ENCODE data around the gene TEX47. TPM values are rescaled to one million over a fixed set of nuclear protein-coding genes. Genes with fewer than 3 reads are reported as not detected.
A peak's percentile ranks its signal among the peaks of the same experiment; 100 is the strongest.

The TEX47 gene
- total and polyA plus RNA-seq, 7 donors: not detected

- Histone ChIP-seq H3K4me1 (no peaks in the 10 kb centered on the region), H3K27ac (no peak overlapping the region), H3K27me3 (ENCODE audit: insufficient read depth in 3 of 3, low read length in 2 of 3) (peaks cover 0 to 3% (median 0%) of the 10 kb centered on the region in 3 donors), H3K4me3 (no peak overlapping the region), H3K9me3 (no peaks in the 10 kb centered on the region), H3K36me3 (ENCODE audit: insufficient read depth in 1 of 2, low read depth in 1 of 2) (no peaks in the 10 kb centered on the region)
- ATAC-seq: no peak
- intact Hi-C loops (cut with DNase I): no loop called here
- DNase-seq: no peak
- peak; percentile 46 for TF ChIP-seq CTCF (IDR thresholded peaks at IDR 0.05)
- 66 to 71% (median 68%) methylated on average over 2 of the region's 2 CpGs for WGBS, 3 donors
These were observed 6.0 kb downstream of the TEX47 start for GRCh38 chr7:88789480-88790064.

- no peak for DNase-seq
- intact Hi-C loops (cut with DNase I): no loop called here
These were observed 7.8 kb downstream of the TEX47 start for GRCh38 chr7:88787777-88788176.

GRCh38 chr7:88775838-88776237 lies 19.7 kb downstream of the TEX47 start:
- no peak for TF ChIP-seq CTCF (IDR thresholded peaks at IDR 0.05)
- Histone ChIP-seq H3K9me3 (no peaks in the 10 kb centered on the region), H3K4me3 (no peak overlapping the region), H3K4me1 (no peaks in the 10 kb centered on the region), H3K27ac (no peak overlapping the region), H3K36me3 (ENCODE audit: insufficient read depth in 1 of 2, low read depth in 1 of 2) (no peaks in the 10 kb centered on the region), H3K27me3 (ENCODE audit: insufficient read depth in 3 of 3, low read length in 2 of 3) (no peaks in the 10 kb centered on the region)
- intact Hi-C loops (cut with DNase I): no loop called here
- DNase-seq (no peak), ATAC-seq (no peak)

More at GRCh38 chr7:88787777-88788176, 7.8 kb downstream of the TEX47 start:
- no peaks in the 10 kb centered on the region for H3K4me1 ChIP-seq
- H3K4me3 ChIP-seq: no peak overlapping the region
- TF ChIP-seq CTCF (IDR thresholded peaks at IDR 0.05): no peak
- H3K36me3 ChIP-seq (ENCODE audit: insufficient read depth in 1 of 2, low read depth in 1 of 2): no peaks in the 10 kb centered on the region
- WGBS, 3 donors: 60 to 70% (median 61%) methylated on average over 2 of the region's 2 CpGs
- peaks cover 0 to 3% (median 0%) of the 10 kb centered on the region in 3 donors for H3K27me3 ChIP-seq (ENCODE audit: insufficient read depth in 3 of 3, low read length in 2 of 3)
- no peak for ATAC-seq
- no peak overlapping the region for H3K27ac ChIP-seq
- H3K9me3 ChIP-seq: no peaks in the 10 kb centered on the region

GRCh38 chr7:88772776-88773175 lies 22.8 kb downstream of the TEX47 start:
- ATAC-seq: no peak
- intact Hi-C loops (cut with DNase I): no loop called here

More at GRCh38 chr7:88772776-88773175, 22.8 kb downstream of the TEX47 start:
- TF ChIP-seq CTCF (IDR thresholded peaks at IDR 0.05): no peak
- Histone ChIP-seq H3K27ac (no peak overlapping the region), H3K9me3 (no peaks in the 10 kb centered on the region), H3K4me3 (no peak overlapping the region), H3K27me3 (ENCODE audit: insufficient read depth in 3 of 3, low read length in 2 of 3) (no peaks in the 10 kb centered on the region), H3K36me3 (ENCODE audit: insufficient read depth in 1 of 2, low read depth in 1 of 2) (no peaks in the 10 kb centered on the region), H3K4me1 (no peaks in the 10 kb centered on the region)
- no peak for DNase-seq
